Panc1 (cell line): ENCODE data around the gene NEU1.
"Not testable (repeated sequence)": the region's sequence is repeated elsewhere in the genome, so short reads cannot be mapped to it uniquely, and the experiment has no call there.

ENCODE experiments used
- SIN3A ChIP-seq: IDR thresholded peaks from 2 replicates; pipeline ENCODE4 v1.6.1; 2012; ENCODE audit warnings: low read depth, mild to moderate bottlenecking, low read length, moderate library complexity, borderline replicate concordance; ENCODE audit not compliant: insufficient read depth
- TCF7L2 ChIP-seq: IDR thresholded peaks from 2 replicates; pipeline ENCODE4 v1.6.1; 2011; ENCODE audit warnings: mild to moderate bottlenecking, low read depth, low read length, inconsistent platforms
- TF ChIP-seq, protein P1 (sequence below): fragments of 450-650 bp; IDR thresholded peaks from 2 replicates; pipeline ENCODE4 v1.5.1; 2017; ENCODE audit warnings: mild to moderate bottlenecking

DNA sequence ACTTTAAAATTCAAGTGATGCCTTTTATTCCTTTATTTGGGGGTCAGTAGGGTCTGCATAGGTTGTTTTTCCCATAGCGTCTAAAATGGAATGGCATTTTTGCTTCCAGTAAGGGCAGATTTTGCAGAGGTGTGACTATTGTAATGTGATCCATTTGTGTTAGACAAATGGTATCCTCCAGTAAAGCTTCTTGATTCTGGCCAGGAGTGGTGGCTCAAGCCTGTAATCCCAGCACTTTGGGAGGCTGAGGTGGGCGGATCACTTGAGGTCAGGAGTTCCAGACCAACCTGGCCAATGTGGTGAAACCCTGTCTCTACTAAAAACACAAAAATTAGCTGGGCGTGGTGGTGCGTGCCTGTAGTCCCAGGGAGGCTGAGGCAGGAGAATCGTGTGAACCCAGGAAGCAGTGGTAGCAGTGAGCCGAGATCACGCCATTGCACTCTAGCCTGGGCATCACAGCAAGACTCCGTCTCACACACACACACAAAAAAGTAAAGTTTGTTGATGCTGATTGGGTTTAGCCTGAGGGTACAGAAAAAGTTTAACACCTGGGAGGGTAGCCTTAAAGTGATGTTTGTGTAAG lies 44.6 kb downstream of the NEU1 start:
- TF ChIP-seq, protein P1, sequence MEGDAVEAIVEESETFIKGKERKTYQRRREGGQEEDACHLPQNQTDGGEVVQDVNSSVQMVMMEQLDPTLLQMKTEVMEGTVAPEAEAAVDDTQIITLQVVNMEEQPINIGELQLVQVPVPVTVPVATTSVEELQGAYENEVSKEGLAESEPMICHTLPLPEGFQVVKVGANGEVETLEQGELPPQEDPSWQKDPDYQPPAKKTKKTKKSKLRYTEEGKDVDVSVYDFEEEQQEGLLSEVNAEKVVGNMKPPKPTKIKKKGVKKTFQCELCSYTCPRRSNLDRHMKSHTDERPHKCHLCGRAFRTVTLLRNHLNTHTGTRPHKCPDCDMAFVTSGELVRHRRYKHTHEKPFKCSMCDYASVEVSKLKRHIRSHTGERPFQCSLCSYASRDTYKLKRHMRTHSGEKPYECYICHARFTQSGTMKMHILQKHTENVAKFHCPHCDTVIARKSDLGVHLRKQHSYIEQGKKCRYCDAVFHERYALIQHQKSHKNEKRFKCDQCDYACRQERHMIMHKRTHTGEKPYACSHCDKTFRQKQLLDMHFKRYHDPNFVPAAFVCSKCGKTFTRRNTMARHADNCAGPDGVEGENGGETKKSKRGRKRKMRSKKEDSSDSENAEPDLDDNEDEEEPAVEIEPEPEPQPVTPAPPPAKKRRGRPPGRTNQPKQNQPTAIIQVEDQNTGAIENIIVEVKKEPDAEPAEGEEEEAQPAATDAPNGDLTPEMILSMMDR, result not testable (repeated sequence)
- TF ChIP-seq TCF7L2, SIN3A: not testable (repeated sequence)
